ENCODE measurements around the gene GTF2F1.

Gene GTF2F1

GRCh38 chr19:6414793-6415590 is 22.0 kb upstream of the GTF2F1 start:
- Histone ChIP-seq H3K9ac (ENCODE audit: low read length) (no peak overlapping the region), H3K27ac (ENCODE audit: low read depth, low read length, poor library complexity, severe bottlenecking) (no peak overlapping the region), H3K79me2 (ENCODE audit: insufficient read depth, low read length) (peaks cover 4% of the 10 kb centered on the region; the same call in 1 of the 2 replicates), H2AFZ (ENCODE audit: low read length) (no peak overlapping the region), H3F3A (ENCODE audit: insufficient read depth, low read length) (no peaks in the 10 kb centered on the region), H3K27me3 (ENCODE audit: insufficient read depth, low read length) (no peaks in the 10 kb centered on the region), H4K20me1 (ENCODE audit: insufficient read depth, low read length) (no peaks in the 10 kb centered on the region), H3K4me1 (ENCODE audit: insufficient read depth, low read length, severe bottlenecking) (no peaks in the 10 kb centered on the region), H3K4me2 (ENCODE audit: low read length) (no peak overlapping the region), H3K4me3 (ENCODE audit: low read depth, low read length, poor library complexity, severe bottlenecking) (no peak overlapping the region), H3K9me2 (ENCODE audit: low read depth, low read length) (no peaks in the 10 kb centered on the region), H3K36me3 (ENCODE audit: insufficient read depth, low read length) (peaks cover 66% of the 10 kb centered on the region), H3K9me3 (ENCODE audit: low read length) (no peaks in the 10 kb centered on the region)
- TF ChIP-seq CTCF (IDR thresholded peaks at IDR 0.05; ENCODE audit: low read length) (no peak), EZH2 (IDR thresholded peaks at IDR 0.05; ENCODE audit: borderline replicate concordance, low read length) (no peak)

GRCh38 chr19:6413721-6414643 is 21.0 kb upstream of the GTF2F1 start:
- H3F3A ChIP-seq (ENCODE audit: insufficient read depth, low read length), result no peaks in the 10 kb centered on the region
- no peak overlapping the region for H3K9ac ChIP-seq (ENCODE audit: low read length)
- no peaks in the 10 kb centered on the region for H3K27me3 ChIP-seq (ENCODE audit: insufficient read depth, low read length)
- H3K9me3 ChIP-seq (ENCODE audit: low read length), result no peaks in the 10 kb centered on the region
- no peak overlapping the region for H3K4me2 ChIP-seq (ENCODE audit: low read length)
- H3K27ac ChIP-seq (ENCODE audit: low read depth, low read length, poor library complexity, severe bottlenecking), result no peak overlapping the region
- H2AFZ ChIP-seq (ENCODE audit: low read length), result no peak overlapping the region
- H3K4me3 ChIP-seq (ENCODE audit: low read depth, low read length, poor library complexity, severe bottlenecking), result no peak overlapping the region
- H4K20me1 ChIP-seq (ENCODE audit: insufficient read depth, low read length), result no peaks in the 10 kb centered on the region
- no peaks in the 10 kb centered on the region for H3K9me2 ChIP-seq (ENCODE audit: low read depth, low read length)
- no peaks in the 10 kb centered on the region for H3K79me2 ChIP-seq (ENCODE audit: insufficient read depth, low read length)
- no peak for TF ChIP-seq EZH2 (IDR thresholded peaks at IDR 0.05; ENCODE audit: borderline replicate concordance, low read length)
- no peak for TF ChIP-seq CTCF (IDR thresholded peaks at IDR 0.05; ENCODE audit: low read length)
- no peaks in the 10 kb centered on the region for H3K4me1 ChIP-seq (ENCODE audit: insufficient read depth, low read length, severe bottlenecking)
- peaks cover 56% of the 10 kb centered on the region for H3K36me3 ChIP-seq (ENCODE audit: insufficient read depth, low read length)

GRCh38 chr19:6413291-6413690 is 20.3 kb upstream of the GTF2F1 start:
- Histone ChIP-seq H3K4me2 (ENCODE audit: low read length) (no peak overlapping the region), H3K79me2 (ENCODE audit: insufficient read depth, low read length) (no peaks in the 10 kb centered on the region), H3K9me2 (ENCODE audit: low read depth, low read length) (no peaks in the 10 kb centered on the region), H3K4me3 (ENCODE audit: low read depth, low read length, poor library complexity, severe bottlenecking) (no peak overlapping the region), H3K9ac (ENCODE audit: low read length) (no peak overlapping the region), H3K36me3 (ENCODE audit: insufficient read depth, low read length) (peaks cover 49% of the 10 kb centered on the region), H4K20me1 (ENCODE audit: insufficient read depth, low read length) (no peaks in the 10 kb centered on the region), H3K27ac (ENCODE audit: low read depth, low read length, poor library complexity, severe bottlenecking) (no peak overlapping the region), H3K27me3 (ENCODE audit: insufficient read depth, low read length) (no peaks in the 10 kb centered on the region), H2AFZ (ENCODE audit: low read length) (no peak overlapping the region), H3K9me3 (ENCODE audit: low read length) (no peaks in the 10 kb centered on the region), H3F3A (ENCODE audit: insufficient read depth, low read length) (no peaks in the 10 kb centered on the region), H3K4me1 (ENCODE audit: insufficient read depth, low read length, severe bottlenecking) (no peaks in the 10 kb centered on the region)
- TF ChIP-seq CTCF (IDR thresholded peaks at IDR 0.05; ENCODE audit: low read length), result no peak
- no peak for TF ChIP-seq EZH2 (IDR thresholded peaks at IDR 0.05; ENCODE audit: borderline replicate concordance, low read length)

Data from OCI-LY1 (cell line).